ENCODE data around the gene ZNF678.
"Not testable (repeated sequence)": the region's sequence is repeated elsewhere in the genome, so short reads cannot be mapped to it uniquely, and the experiment has no call there.

The ZNF678 gene

GRCh38 chr1:227606271-227606670 lies 42.9 kb downstream of the ZNF678 start:
- DNase-seq, result not testable (repeated sequence)

- DNase-seq, result no peak
Measured at GRCh38 chr1:227607336-227607898, 44.1 kb downstream of the ZNF678 start.

GRCh38 chr1:227612658-227613057 lies 49.3 kb downstream of the ZNF678 start:
- no peak for DNase-seq

GRCh38 chr1:227613526-227613925 lies 50.2 kb downstream of the ZNF678 start:
- no peak for DNase-seq

GRCh38 chr1:227621211-227621610 lies 57.9 kb downstream of the ZNF678 start:
- DNase-seq, result no peak

GRCh38 chr1:227622739-227623475 lies 59.6 kb downstream of the ZNF678 start:
- no peak for DNase-seq

- DNase-seq, result no peak
Measured at GRCh38 chr1:227632325-227632724, 69.0 kb downstream of the ZNF678 start.

GRCh38 chr1:227635596-227635995 lies 72.2 kb downstream of the ZNF678 start:
- no peak for DNase-seq

GRCh38 chr1:227654431-227654830 lies 91.1 kb downstream of the ZNF678 start:
- DNase-seq, result no peak

GRCh38 chr1:227654858-227655752 lies 91.7 kb downstream of the ZNF678 start:
- no peak for DNase-seq

- DNase-seq, result no peak
Measured at GRCh38 chr1:227661495-227661894, 98.1 kb downstream of the ZNF678 start.

GRCh38 chr1:227662933-227663332 lies 99.6 kb downstream of the ZNF678 start:
- DNase-seq, result no peak

GRCh38 chr1:227666286-227666685 lies 102.9 kb downstream of the ZNF678 start:
- DNase-seq, result no peak

GRCh38 chr1:227673441-227673840 lies 110.1 kb downstream of the ZNF678 start:
- no peak for DNase-seq

GRCh38 chr1:227685807-227686206 lies 122.5 kb downstream of the ZNF678 start:
- no peak for DNase-seq

- no peak for DNase-seq
Measured at GRCh38 chr1:227697321-227697864, 134.0 kb downstream of the ZNF678 start.

- not testable (repeated sequence) for DNase-seq
Measured at GRCh38 chr1:227701631-227702030, 138.3 kb downstream of the ZNF678 start.

- DNase-seq, result no peak
Measured at GRCh38 chr1:227707846-227708245, 144.5 kb downstream of the ZNF678 start.

- no peak for DNase-seq
Measured at GRCh38 chr1:227709451-227709850, 146.1 kb downstream of the ZNF678 start.

- DNase-seq, result not testable (repeated sequence)
Measured at GRCh38 chr1:227710474-227710873, 147.1 kb downstream of the ZNF678 start.

- no peak for DNase-seq
Measured at GRCh38 chr1:227712648-227713047, 149.3 kb downstream of the ZNF678 start.

- DNase-seq, result no peak
Measured at GRCh38 chr1:227718932-227719331, 155.6 kb downstream of the ZNF678 start.

GRCh38 chr1:227723474-227723873 lies 160.1 kb downstream of the ZNF678 start:
- DNase-seq, result no peak

Data from C1 segment of cervical spinal cord (tissue), 14 donors.